Spleen (tissue), 7 donors: ENCODE results near the gene ZBTB44.

Experiments used
- CTCF ChIP-seq, 11 experiments: fragments of 200-600 bp in 7 of 11; fragments of 450-650 bp in 4 of 11; sonication (generic) in 4 of 11; IDR thresholded peaks in 8 of 11; conservative IDR thresholded peaks in 3 of 11; 1 replicate in 7 of 11; 2 replicates in 4 of 11; pipeline versions ENCODE4 v1.4.0 to v1.8.0; 2016 to 2021; ENCODE audit warnings: antibody characterized with exemption in 11 of 11, inconsistent platforms in 4 of 11, mild to moderate bottlenecking in 1 of 11
- POLR2AphosphoS5 ChIP-seq, 3 donors: sonication (generic); formaldehyde crosslinking; IDR thresholded peaks; one replicate each; pipeline ENCODE4 v1.5.1; 2017; ENCODE audit warnings: antibody characterized with exemption in 3 of 3
- donor health status: DM: no; HTN: no; CAD: no; lungs with moderate emphysema.
- donor health status: DM: no; HTN: no; CAD: no.
- donor health status: DM: no; HTN: no; CAD: no.

GRCh38 chr11:130323452-130324450 is 9.0 kb upstream of the ZBTB44 start:
- no peak for TF ChIP-seq CTCF (IDR thresholded peaks at IDR 0.05 in 8 of 11, conservative IDR thresholded peaks at IDR 0.05 in 3 of 11)
- no peak for TF ChIP-seq POLR2AphosphoS5 (IDR thresholded peaks at IDR 0.05)
